GM12878 (cell line): ENCODE data around the gene ADGRG4. TPM values are rescaled to one million over a fixed set of nuclear protein-coding genes. Genes with fewer than 3 reads are reported as not detected.

Experiments used
- ATAC-seq: fragments of 200-7000 bp; cut with Tn5 transposase; 3 replicates; pipeline ENCODE4 v1.9.1; 2020; ENCODE audit warnings: mild to moderate bottlenecking, moderate library complexity
- BruUV-seq: library from RNA; stranded (reverse); fragments of 400-500 nt; replicated peaks from 2 replicates; lab custom pipeline; 2021; lab: Mats Ljungman, UMichigan
- CTCF ChIA-PET: fragments of 300-600 bp; sonication (Branson Sonifier 250); formaldehyde crosslinking; extraction: SDS; loops from one replicate; lab custom pipeline; 2021; ENCODE audit warnings: inconsistent platforms; lab: Yijun Ruan, JAX
- POLR2A ChIA-PET: fragments of 350-600 bp; formaldehyde crosslinking; extraction: SDS; loops from one replicate; lab custom pipeline; 2021; ENCODE audit warnings: inconsistent platforms; lab: Charles Lee
- RAD21 ChIA-PET: fragments of 300-600 bp; sonication (Branson Sonifier 250); formaldehyde crosslinking; loops from one replicate; lab custom pipeline; 2023; ENCODE audit warnings: antibody characterized with exemption; ENCODE audit not compliant: unreplicated experiment; lab: Charles Lee
- SMC1A ChIA-PET: fragments of 300-600 bp; sonication (Branson Sonifier 250); formaldehyde crosslinking; loops from one replicate; lab custom pipeline; 2023; ENCODE audit not compliant: unreplicated experiment, uncharacterized antibody; lab: Charles Lee
- DNase-seq: peaks from one replicate; pipeline ENCODE4 v3.0.0-alpha.2; 2011; ENCODE audit warnings: low read depth, low spot score
- FAIRE-seq: peaks from 3 replicates; lab custom pipeline; 2011; peaks lifted over from hg19 to GRCh38; lab: Jason Lieb, UNC
- H2AFZ ChIP-seq: 2 replicates; pipeline ENCODE4 v1.6.0; 2011; ENCODE audit warnings: low read depth, low read length, control low read depth; ENCODE audit not compliant: control insufficient read depth
- H3K27ac ChIP-seq: 2 replicates; pipeline ENCODE4 v1.5.1; 2011; ENCODE audit warnings: control low read depth; ENCODE audit not compliant: control insufficient read depth, insufficient read depth
- H3K27me3 ChIP-seq, 2 experiments: replicated peaks in 1 of 2; 2 replicates each; pipeline versions ENCODE4 v1.6.0 to v1.6.1; 2011; ENCODE audit warnings: low read length in 1 of 2; ENCODE audit not compliant: control insufficient read depth in 2 of 2, insufficient read depth in 2 of 2
- H3K36me3 ChIP-seq, 2 experiments: 2 replicates each; pipeline ENCODE4 v1.5.1; 2011; ENCODE audit warnings: low read length in 1 of 2; ENCODE audit not compliant: control insufficient read depth in 2 of 2, insufficient read depth in 2 of 2
- H3K4me1 ChIP-seq: 2 replicates; pipeline ENCODE4 v1.6.1; 2011; ENCODE audit warnings: mild to moderate bottlenecking, low read length, moderate library complexity, mixed read lengths; ENCODE audit not compliant: control insufficient read depth, insufficient read depth
- H3K4me2 ChIP-seq: 2 replicates; pipeline ENCODE4 v1.6.0; 2011; ENCODE audit warnings: control low read depth; ENCODE audit not compliant: control insufficient read depth, insufficient read depth
- H3K4me3 ChIP-seq: fragments of 200-600 bp; sonication (generic); 2 replicates; pipeline ENCODE4 v1.5.1; 2016
- H3K79me2 ChIP-seq: 2 replicates; pipeline ENCODE4 v1.6.0; 2011; ENCODE audit warnings: low read length; ENCODE audit not compliant: control insufficient read depth, insufficient read depth
- H3K9ac ChIP-seq: 2 replicates; pipeline ENCODE4 v1.8.0; 2011; ENCODE audit warnings: low read length, control low read depth, mixed read lengths; ENCODE audit not compliant: control insufficient read depth, insufficient read depth
- H3K9me3 ChIP-seq: replicated peaks from 3 replicates; pipeline ENCODE4 v1.5.1; 2011; ENCODE audit warnings: mild to moderate bottlenecking, low read length; ENCODE audit not compliant: control insufficient read depth, insufficient read depth
- H4K20me1 ChIP-seq: 2 replicates; pipeline ENCODE4 v1.6.0; 2011; ENCODE audit not compliant: control insufficient read depth, insufficient read depth
- DPF2 ChIP-seq: fragments of 450-650 bp; IDR thresholded peaks from 2 replicates; pipeline ENCODE4 v1.6.1; 2017; ENCODE audit warnings: mild to moderate bottlenecking
- FOXM1 ChIP-seq: IDR thresholded peaks from 2 replicates; pipeline ENCODE4 v1.6.1; 2012; ENCODE audit warnings: low read depth, mild to moderate bottlenecking, inconsistent platforms, low read length, moderate library complexity
- HDAC2 ChIP-seq: fragments of 200-600 bp; sonication (generic); IDR thresholded peaks from 2 replicates; pipeline ENCODE4 v1.6.1; 2017
- LARP7 ChIP-seq: fragments of 450-650 bp; IDR thresholded peaks from 2 replicates; pipeline ENCODE4 v1.6.1; 2017; ENCODE audit warnings: mild to moderate bottlenecking
- MYB ChIP-seq: fragments of 150-350 bp; IDR thresholded peaks from 2 replicates; pipeline ENCODE4 v1.6.1; 2014; ENCODE audit warnings: mild to moderate bottlenecking, low read depth, low read length, borderline replicate concordance
- NBN ChIP-seq: fragments of 450-650 bp; IDR thresholded peaks from 2 replicates; pipeline ENCODE4 v1.6.1; 2016
- NFIC ChIP-seq: IDR thresholded peaks from 2 replicates; pipeline ENCODE4 v1.6.1; 2012; ENCODE audit warnings: low read depth, mild to moderate bottlenecking, inconsistent platforms, low read length, moderate library complexity
- RB1 ChIP-seq: fragments of 450-650 bp; formaldehyde crosslinking; IDR thresholded peaks from 2 replicates; pipeline ENCODE4 v1.6.1; 2017; ENCODE audit warnings: mild to moderate bottlenecking, borderline replicate concordance
- SPI1 ChIP-seq: IDR thresholded peaks from 2 replicates; pipeline ENCODE4 v1.6.1; 2011; ENCODE audit warnings: low read depth, mild to moderate bottlenecking, low read length, moderate library complexity, borderline replicate concordance; ENCODE audit not compliant: insufficient read depth
- SREBF2 ChIP-seq: IDR thresholded peaks from 2 replicates; pipeline ENCODE4 v1.6.1; 2012; ENCODE audit warnings: mild to moderate bottlenecking, low read length
- STAT3 ChIP-seq: IDR thresholded peaks from 2 replicates; pipeline ENCODE4 v1.6.1; 2011; ENCODE audit warnings: low read depth, low read length, improper control_type of control experiment
- ZNF24 ChIP-seq: fragments of 450-650 bp; IDR thresholded peaks from 2 replicates; pipeline ENCODE4 v1.6.1; 2017; ENCODE audit warnings: antibody characterized with exemption, mild to moderate bottlenecking
- in situ Hi-C: fragments of 300-500 bp; cut with MboI; formaldehyde crosslinking; loops from 9 replicates; pipeline ENCODE4 v1.14.3; 2018; ENCODE audit warnings: mixed read lengths
- intact Hi-C: fragments of 100-400 bp; cut with micrococcal nuclease; formaldehyde crosslinking; loops from one replicate; pipeline ENCODE4 v1.14.2; 2022; ENCODE audit not compliant: unreplicated experiment
- polyA plus RNA-seq, 11 experiments: library from polyadenylated mRNA; depleted of rRNA in 4 of 11; unstranded in 6 of 11; stranded (reverse) in 5 of 11; fragments of >200 nt; fragmentation: Nextera tagmentation in 4 of 11; fragmentation: Illumina TruSeq in 1 of 11; extraction: Ambion mirVana in 4 of 11; extraction: Trizol in 1 of 11; gene quantifications; 1 replicate in 1 of 11; 2 replicates in 10 of 11; pipeline versions ENCODE4 v1.2.1 to v1.2.3, GENCODE V29; 2011 to 2016; ENCODE audit warnings: inconsistent platforms in 2 of 11, missing spikeins in 2 of 11, low read depth in 1 of 11
- total RNA-seq, 4 experiments: library from RNA; depleted of rRNA in 3 of 4; stranded (reverse); fragments of >200 nt in 3 of 4; fragmentation: Illumina TruSeq in 1 of 4; extraction: Trizol in 1 of 4; gene quantifications; 2 replicates each; pipeline versions ENCODE4 v1.2.1 to v1.2.3, GENCODE V29; 2013 to 2021
- TF ChIP-seq, protein P1 (sequence below): fragments of 450-650 bp; IDR thresholded peaks from 2 replicates; pipeline ENCODE4 v1.6.1; 2017; ENCODE audit warnings: mild to moderate bottlenecking, low read depth, inconsistent platforms; ENCODE audit not compliant: poor library complexity, severe bottlenecking
- TF ChIP-seq, protein P2 (sequence below): IDR thresholded peaks from 2 replicates; pipeline ENCODE4 v1.6.1; 2011; ENCODE audit warnings: borderline replicate concordance, low read depth, mild to moderate bottlenecking, moderate library complexity, low read length; ENCODE audit not compliant: insufficient read depth, poor library complexity, severe bottlenecking
- TF ChIP-seq, protein P3 (sequence below): fragments of 450-650 bp; formaldehyde crosslinking; IDR thresholded peaks from 2 replicates; pipeline ENCODE4 v1.4.0; 2020; ENCODE audit warnings: mild to moderate bottlenecking, moderate library complexity
- TF ChIP-seq, protein P4 (sequence below): fragments of 450-650 bp; IDR thresholded peaks from 2 replicates; pipeline ENCODE4 v1.6.1; 2017; ENCODE audit warnings: antibody characterized with exemption, mild to moderate bottlenecking, moderate library complexity

ADGRG4 gene
- total and polyA plus RNA-seq, 10 of the 15 experiments (the other 5 are each of a cell fraction or from before 2014, with no cell fraction given), result not detected

DNA sequence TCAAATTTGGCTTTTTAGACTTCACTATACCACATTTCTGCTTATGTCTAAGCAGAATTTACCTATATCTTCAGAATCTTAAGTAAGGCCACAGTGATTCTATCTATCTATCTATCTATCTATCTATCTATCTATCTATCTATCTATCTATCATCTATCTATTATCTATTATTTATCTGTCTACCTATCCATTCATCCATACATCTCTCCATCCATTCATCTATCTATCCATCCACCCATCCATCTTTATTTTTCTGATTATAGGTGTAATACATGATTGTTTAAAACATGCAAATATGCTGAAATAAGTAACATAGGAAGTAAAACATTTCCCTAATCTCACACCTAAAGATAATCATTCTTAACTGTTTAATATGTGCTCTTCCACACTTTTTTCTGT is 18.8 kb downstream of the ADGRG4 start:
- POLR2A ChIA-PET, result no interaction called here
- no peak overlapping the region for H3K27ac ChIP-seq
- RAD21 ChIA-PET, result no interaction called here
- H3K4me3 ChIP-seq, result no peak overlapping the region
- H3K79me2 ChIP-seq, result no peaks in the 10 kb centered on the region
- no peak overlapping the region for H2AFZ ChIP-seq
- H3K36me3 ChIP-seq, result no peaks in the 10 kb centered on the region
- intact Hi-C loops, result no loop called here
- no peaks in the 10 kb centered on the region for H3K4me1 ChIP-seq
- TF ChIP-seq, protein P1, sequence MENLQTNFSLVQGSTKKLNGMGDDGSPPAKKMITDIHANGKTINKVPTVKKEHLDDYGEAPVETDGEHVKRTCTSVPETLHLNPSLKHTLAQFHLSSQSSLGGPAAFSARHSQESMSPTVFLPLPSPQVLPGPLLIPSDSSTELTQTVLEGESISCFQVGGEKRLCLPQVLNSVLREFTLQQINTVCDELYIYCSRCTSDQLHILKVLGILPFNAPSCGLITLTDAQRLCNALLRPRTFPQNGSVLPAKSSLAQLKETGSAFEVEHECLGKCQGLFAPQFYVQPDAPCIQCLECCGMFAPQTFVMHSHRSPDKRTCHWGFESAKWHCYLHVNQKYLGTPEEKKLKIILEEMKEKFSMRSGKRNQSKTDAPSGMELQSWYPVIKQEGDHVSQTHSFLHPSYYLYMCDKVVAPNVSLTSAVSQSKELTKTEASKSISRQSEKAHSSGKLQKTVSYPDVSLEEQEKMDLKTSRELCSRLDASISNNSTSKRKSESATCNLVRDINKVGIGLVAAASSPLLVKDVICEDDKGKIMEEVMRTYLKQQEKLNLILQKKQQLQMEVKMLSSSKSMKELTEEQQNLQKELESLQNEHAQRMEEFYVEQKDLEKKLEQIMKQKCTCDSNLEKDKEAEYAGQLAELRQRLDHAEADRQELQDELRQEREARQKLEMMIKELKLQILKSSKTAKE, result no peak
- TF ChIP-seq FOXM1 (no peak), RB1 (no peak), MYB (no peak), NFIC (no peak), SREBF2 (no peak), ZNF24 (no peak), NBN (no peak), SPI1 (no peak), HDAC2 (no peak), LARP7 (no peak), STAT3 (no peak), DPF2 (no peak)
- TF ChIP-seq, protein P2, sequence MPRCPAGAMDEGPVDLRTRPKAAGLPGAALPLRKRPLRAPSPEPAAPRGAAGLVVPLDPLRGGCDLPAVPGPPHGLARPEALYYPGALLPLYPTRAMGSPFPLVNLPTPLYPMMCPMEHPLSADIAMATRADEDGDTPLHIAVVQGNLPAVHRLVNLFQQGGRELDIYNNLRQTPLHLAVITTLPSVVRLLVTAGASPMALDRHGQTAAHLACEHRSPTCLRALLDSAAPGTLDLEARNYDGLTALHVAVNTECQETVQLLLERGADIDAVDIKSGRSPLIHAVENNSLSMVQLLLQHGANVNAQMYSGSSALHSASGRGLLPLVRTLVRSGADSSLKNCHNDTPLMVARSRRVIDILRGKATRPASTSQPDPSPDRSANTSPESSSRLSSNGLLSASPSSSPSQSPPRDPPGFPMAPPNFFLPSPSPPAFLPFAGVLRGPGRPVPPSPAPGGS, result no peak
- TF ChIP-seq, protein P3, sequence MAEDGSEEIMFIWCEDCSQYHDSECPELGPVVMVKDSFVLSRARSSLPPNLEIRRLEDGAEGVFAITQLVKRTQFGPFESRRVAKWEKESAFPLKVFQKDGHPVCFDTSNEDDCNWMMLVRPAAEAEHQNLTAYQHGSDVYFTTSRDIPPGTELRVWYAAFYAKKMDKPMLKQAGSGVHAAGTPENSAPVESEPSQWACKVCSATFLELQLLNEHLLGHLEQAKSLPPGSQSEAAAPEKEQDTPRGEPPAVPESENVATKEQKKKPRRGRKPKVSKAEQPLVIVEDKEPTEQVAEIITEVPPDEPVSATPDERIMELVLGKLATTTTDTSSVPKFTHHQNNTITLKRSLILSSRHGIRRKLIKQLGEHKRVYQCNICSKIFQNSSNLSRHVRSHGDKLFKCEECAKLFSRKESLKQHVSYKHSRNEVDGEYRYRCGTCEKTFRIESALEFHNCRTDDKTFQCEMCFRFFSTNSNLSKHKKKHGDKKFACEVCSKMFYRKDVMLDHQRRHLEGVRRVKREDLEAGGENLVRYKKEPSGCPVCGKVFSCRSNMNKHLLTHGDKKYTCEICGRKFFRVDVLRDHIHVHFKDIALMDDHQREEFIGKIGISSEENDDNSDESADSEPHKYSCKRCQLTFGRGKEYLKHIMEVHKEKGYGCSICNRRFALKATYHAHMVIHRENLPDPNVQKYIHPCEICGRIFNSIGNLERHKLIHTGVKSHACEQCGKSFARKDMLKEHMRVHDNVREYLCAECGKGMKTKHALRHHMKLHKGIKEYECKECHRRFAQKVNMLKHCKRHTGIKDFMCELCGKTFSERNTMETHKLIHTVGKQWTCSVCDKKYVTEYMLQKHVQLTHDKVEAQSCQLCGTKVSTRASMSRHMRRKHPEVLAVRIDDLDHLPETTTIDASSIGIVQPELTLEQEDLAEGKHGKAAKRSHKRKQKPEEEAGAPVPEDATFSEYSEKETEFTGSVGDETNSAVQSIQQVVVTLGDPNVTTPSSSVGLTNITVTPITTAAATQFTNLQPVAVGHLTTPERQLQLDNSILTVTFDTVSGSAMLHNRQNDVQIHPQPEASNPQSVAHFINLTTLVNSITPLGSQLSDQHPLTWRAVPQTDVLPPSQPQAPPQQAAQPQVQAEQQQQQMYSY, result no peak
- TF ChIP-seq, protein P4, sequence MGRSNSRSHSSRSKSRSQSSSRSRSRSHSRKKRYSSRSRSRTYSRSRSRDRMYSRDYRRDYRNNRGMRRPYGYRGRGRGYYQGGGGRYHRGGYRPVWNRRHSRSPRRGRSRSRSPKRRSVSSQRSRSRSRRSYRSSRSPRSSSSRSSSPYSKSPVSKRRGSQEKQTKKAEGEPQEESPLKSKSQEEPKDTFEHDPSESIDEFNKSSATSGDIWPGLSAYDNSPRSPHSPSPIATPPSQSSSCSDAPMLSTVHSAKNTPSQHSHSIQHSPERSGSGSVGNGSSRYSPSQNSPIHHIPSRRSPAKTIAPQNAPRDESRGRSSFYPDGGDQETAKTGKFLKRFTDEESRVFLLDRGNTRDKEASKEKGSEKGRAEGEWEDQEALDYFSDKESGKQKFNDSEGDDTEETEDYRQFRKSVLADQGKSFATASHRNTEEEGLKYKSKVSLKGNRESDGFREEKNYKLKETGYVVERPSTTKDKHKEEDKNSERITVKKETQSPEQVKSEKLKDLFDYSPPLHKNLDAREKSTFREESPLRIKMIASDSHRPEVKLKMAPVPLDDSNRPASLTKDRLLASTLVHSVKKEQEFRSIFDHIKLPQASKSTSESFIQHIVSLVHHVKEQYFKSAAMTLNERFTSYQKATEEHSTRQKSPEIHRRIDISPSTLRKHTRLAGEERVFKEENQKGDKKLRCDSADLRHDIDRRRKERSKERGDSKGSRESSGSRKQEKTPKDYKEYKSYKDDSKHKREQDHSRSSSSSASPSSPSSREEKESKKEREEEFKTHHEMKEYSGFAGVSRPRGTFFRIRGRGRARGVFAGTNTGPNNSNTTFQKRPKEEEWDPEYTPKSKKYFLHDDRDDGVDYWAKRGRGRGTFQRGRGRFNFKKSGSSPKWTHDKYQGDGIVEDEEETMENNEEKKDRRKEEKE, result no peak
- H3K9ac ChIP-seq, result no peak overlapping the region
- no peak for ATAC-seq
- DNase-seq, result no peak
- H3K4me2 ChIP-seq, result no peak overlapping the region
- no peaks in the 10 kb centered on the region for H3K27me3 ChIP-seq
- SMC1A ChIA-PET, result no interaction called here
- in situ Hi-C loops, result no loop called here
- FAIRE-seq, result no peak
- H3K9me3 ChIP-seq, result no peaks in the 10 kb centered on the region
- no peaks in the 10 kb centered on the region for H4K20me1 ChIP-seq
- CTCF ChIA-PET, result no interaction called here
- BruUV-seq, result no TSS peak
